GM18909 (cell line): ENCODE results near the gene DAB2.
A peak's percentile ranks its signal among the peaks of the same experiment; 100 is the strongest.

Experiments
- ATAC-seq: cut with Tn5 transposase; IDR thresholded peaks from one replicate; pipeline ENCODE4 v1.9.1; 2021; ENCODE audit warnings: mild to moderate bottlenecking; ENCODE audit not compliant: unreplicated experiment, poor library complexity

The DAB2 gene

DNA sequence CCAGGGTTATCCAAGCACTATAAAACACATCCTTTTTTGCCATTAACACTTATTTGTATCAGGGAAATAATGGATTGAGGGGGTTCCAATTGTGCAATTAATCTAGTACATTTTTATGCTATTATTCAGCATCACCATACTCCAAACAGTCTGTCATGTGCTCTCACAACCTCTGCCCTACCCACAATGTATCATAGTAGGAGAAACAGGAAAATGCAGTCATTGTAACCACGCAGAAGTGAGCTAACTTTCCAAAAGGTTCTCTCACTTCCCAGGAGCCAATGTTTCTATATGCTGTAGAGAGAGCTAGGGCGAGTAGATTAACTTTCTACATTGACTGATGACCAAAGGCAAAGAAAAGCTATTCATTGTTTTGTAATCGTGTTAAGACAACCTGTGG lies 29.8 kb downstream of the DAB2 start:
- no peak for ATAC-seq

- no peak for ATAC-seq
Measured at GRCh38 chr5:39390945-39391344, 33.8 kb downstream of the DAB2 start.

GRCh38 chr5:39387293-39387692 lies 37.5 kb downstream of the DAB2 start:
- no peak for ATAC-seq

GRCh38 chr5:39384271-39384670 lies 40.5 kb downstream of the DAB2 start:
- no peak for ATAC-seq

- ATAC-seq, result no peak
Measured at GRCh38 chr5:39381376-39381775, 43.4 kb downstream of the DAB2 start.

DNA sequence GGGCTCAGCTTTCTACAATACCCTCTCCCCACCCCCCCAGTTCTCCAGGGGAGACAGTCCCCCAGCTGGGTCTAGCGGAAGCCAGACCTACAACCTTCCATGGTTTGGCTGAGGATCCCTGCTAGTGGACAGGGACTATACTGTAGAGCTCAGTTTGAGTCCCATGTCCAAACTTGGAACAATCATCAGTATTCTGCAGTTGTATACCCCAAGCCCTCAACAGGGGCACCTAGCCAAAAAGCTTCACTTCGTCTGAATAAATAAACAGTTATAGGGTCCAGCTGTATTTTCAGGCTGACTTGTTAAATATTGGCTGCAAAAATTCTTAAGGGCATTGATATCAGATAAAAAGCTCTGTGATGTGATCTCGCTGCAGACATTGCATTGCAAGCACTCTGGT lies 45.1 kb downstream of the DAB2 start:
- ATAC-seq, result no peak

GRCh38 chr5:39377613-39378012 lies 47.2 kb downstream of the DAB2 start:
- ATAC-seq, result no peak

- ATAC-seq, result peak; percentile 86
Measured at GRCh38 chr5:39376293-39376714, 48.5 kb downstream of the DAB2 start.

DNA sequence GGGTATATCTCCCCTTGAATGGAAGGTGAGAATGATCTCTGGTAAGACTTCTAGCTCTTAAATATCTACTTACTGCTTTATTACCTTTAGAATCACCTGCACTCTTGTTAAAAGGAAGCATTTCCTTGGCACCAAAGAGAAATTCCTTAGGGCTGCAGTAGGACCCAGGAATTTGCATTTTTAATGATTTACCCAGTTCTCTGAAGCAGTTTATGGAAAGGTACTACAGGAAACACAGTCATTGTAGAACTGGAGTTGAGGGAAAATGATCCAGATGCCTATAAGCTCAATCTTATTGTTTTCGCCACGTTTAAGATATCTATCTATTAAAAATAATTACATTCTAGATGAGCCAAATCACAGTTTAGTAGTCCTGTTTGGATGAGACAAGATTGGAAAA lies 51.0 kb downstream of the DAB2 start:
- ATAC-seq, result no peak

DNA sequence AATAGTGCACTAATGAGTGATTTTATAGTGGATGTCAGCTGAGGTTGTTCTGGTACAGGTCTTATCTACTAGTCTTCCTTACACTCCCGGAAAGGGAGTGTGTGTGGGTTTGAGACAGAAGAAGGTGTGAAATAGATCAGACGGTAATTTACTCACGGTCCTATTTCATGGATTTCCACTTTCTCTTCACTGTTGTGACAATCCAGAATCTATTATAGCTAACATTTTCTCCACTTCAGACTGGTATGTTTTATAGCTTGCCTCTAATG lies 53.5 kb downstream of the DAB2 start:
- ATAC-seq, result no peak

DNA sequence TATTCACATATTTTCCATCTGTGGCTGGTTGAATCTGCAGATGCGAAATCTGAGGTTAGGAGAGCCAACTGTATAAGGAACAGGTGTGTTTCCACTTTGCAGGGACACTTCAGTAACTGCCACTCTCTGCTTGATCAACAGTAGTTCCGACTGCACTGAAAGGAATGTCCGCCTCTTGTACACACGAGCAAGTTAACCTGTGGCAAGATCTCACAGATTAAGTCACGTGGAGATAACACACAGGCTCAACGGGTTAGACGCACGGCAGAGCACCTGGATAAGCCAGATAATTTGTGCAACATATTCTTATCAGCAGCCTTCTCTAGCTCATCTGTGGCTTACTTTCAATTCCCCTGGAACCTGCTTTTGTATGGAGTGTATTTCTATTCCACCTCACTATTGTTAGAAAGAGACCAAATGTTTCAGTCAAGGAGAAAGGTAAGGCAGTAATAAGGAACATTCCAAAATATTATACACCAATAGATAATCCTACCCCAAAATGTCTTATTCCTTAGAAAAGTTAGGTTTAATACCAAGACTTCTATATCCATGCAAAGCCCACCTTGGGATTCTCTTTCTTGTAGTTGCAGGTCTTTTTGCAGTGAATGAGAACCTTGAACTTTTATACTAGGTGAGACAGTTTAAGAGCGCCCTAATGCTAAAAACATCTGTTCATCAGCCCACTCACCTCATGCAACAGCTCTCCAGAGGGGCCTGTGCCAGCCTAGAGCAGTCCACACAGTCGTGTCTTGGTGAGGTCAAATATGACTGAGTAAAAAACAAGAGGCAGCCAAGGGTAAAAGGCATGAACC lies 54.0 kb downstream of the DAB2 start:
- no peak for ATAC-seq

- ATAC-seq, result no peak
Measured at GRCh38 chr5:39369123-39369815, 55.5 kb downstream of the DAB2 start.

DNA sequence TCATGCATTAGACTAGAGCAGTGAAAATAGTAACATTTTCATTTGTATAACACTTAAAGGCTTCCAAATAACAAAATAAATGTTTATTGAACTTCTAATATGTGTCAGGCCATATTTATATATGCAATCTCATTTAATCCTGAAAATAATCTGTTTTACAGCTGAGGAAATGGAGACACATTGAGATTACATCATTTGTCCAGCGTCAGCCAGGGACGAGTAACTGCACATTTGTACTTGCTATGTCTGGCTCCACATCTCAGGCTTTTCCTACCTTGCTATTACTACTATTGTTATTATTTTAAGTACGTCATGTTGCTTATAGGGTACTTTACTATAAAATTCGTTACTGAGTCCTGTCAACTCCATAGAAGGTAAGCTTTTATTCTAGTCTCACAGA lies 56.7 kb downstream of the DAB2 start:
- ATAC-seq, result no peak

GRCh38 chr5:39367711-39368110 lies 57.1 kb downstream of the DAB2 start:
- ATAC-seq, result no peak

DNA sequence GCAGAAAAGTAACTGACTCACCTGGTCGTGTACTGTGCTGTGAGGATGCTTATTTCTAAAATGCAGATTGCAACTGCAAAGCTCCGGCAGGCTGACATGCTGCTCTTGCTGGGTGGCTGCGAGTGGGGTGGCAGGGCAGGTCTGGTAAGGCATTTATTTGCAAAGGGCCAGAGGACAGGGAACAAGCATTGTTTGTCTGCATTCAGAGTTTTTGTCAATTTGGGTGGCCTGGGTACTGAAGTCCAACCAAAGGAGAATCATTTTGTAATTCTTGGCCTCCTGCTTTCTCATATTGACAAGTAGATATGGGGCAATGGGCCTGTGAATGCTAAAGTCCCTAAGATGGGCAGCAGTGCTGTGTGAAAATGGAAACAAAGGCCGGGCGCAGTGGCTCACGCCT lies 60.4 kb downstream of the DAB2 start, which contains the start of gene C9:
TSS of gene C9 (minus strand) at position 129 of the 400 bp plus-strand sequence. CDS start at position 98, 31 bp downstream.
- ATAC-seq, result no peak

DNA sequence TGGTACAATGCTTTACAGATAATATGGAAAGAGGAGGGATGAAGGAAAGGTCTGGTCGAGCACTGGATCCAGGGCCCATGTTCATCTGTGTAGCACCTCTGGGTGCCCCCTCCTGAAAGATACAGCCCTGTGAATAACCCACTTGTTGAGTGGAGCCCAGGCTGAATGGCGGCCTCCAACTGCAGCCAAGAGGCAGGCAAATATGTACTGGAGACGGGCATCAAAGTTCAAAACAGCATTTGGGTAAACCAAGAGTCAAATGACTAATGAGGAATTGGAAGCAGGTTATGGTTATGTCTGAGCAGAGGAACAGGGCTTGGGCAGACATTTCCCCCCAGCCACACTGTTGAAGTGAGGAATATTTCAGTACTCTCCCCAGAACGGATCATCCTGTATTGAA lies 61.6 kb downstream of the DAB2 start:
- ATAC-seq, result no peak

DNA sequence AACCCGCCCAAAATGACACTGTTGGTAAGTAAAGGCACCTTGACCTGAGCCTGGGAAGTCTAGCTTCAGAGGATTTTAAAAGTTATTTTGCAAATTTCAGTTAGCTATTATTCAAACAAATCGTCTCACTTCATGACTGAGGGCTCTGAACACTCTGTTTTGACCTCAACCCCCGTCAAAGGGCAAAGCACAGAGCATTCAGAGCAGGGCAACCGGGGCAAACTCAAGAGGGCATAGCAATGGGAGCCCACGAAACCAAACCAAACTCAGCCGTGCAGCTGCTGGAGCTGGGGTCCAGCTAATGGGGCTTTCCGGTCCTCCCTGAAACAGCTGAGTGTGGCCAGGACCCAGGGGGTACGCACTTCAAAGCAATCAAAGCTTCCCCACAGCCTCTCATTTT lies 62.1 kb downstream of the DAB2 start:
- no peak for ATAC-seq

GRCh38 chr5:39361306-39361705 lies 63.5 kb downstream of the DAB2 start:
- no peak for ATAC-seq

GRCh38 chr5:39360471-39361111 lies 64.2 kb downstream of the DAB2 start:
- no peak for ATAC-seq

DNA sequence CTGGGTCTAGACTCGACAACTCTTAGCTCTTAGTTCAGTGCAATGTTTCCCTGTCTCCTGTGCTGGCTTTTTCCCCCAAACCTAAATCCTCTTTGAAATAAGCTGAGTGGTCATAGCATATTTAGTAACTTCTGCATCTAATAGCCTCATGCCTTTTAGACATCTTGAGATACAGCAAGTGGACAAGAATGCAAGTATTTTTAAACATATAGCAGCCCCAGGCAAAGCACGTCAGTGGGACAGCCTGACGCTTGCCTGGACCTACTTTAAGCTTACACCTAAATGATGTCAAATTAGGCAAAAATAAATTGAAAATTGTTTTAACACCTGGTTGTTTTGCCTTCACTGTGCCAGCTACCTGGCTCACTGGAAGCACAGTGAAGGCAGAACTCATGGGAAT lies 68.5 kb downstream of the DAB2 start:
- no peak for ATAC-seq

GRCh38 chr5:39355324-39355723 lies 69.5 kb downstream of the DAB2 start:
- no peak for ATAC-seq
